HG03103 (cell line): ENCODE data around the gene CALN1.

Source experiments
- ATAC-seq: cut with Tn5 transposase; IDR thresholded peaks from one replicate; pipeline ENCODE4 v1.9.1; 2021; ENCODE audit warnings: low read depth; ENCODE audit not compliant: unreplicated experiment

The CALN1 gene

GRCh38 chr7:72275382-72276070 is 136.6 kb downstream of the CALN1 start:
- ATAC-seq: no peak

- ATAC-seq: no peak
These were observed 139.7 kb downstream of the CALN1 start for GRCh38 chr7:72272479-72272878.

- ATAC-seq: no peak
These were observed 143.3 kb downstream of the CALN1 start for GRCh38 chr7:72268796-72269195.

- no peak for ATAC-seq
These were observed 144.0 kb downstream of the CALN1 start for GRCh38 chr7:72268090-72268489.

GRCh38 chr7:72267291-72267800 is 144.8 kb downstream of the CALN1 start:
- ATAC-seq: no peak

GRCh38 chr7:72266771-72267170 is 145.4 kb downstream of the CALN1 start:
- ATAC-seq: no peak

GRCh38 chr7:72265071-72265904 is 146.8 kb downstream of the CALN1 start:
- ATAC-seq: no peak

- ATAC-seq: no peak
These were observed 151.7 kb downstream of the CALN1 start for GRCh38 chr7:72260406-72260805.

- no peak for ATAC-seq
These were observed 154.1 kb downstream of the CALN1 start for GRCh38 chr7:72258074-72258473.

GRCh38 chr7:72254455-72254854 is 157.7 kb downstream of the CALN1 start:
- no peak for ATAC-seq

GRCh38 chr7:72249106-72249505 is 163.0 kb downstream of the CALN1 start:
- no peak for ATAC-seq

GRCh38 chr7:72244826-72245398 is 167.2 kb downstream of the CALN1 start:
- ATAC-seq: no peak

GRCh38 chr7:72243329-72243728 is 168.8 kb downstream of the CALN1 start:
- no peak for ATAC-seq

GRCh38 chr7:72235351-72235750 is 176.8 kb downstream of the CALN1 start:
- no peak for ATAC-seq

- no peak for ATAC-seq
These were observed 178.1 kb downstream of the CALN1 start for GRCh38 chr7:72234086-72234485.

GRCh38 chr7:72230281-72230680 is 181.9 kb downstream of the CALN1 start:
- ATAC-seq: no peak

GRCh38 chr7:72223351-72223750 is 188.8 kb downstream of the CALN1 start:
- no peak for ATAC-seq

- ATAC-seq: no peak
These were observed 190.0 kb downstream of the CALN1 start for GRCh38 chr7:72222136-72222535.

- ATAC-seq: no peak
These were observed 192.6 kb downstream of the CALN1 start for GRCh38 chr7:72219500-72219899.

GRCh38 chr7:72217151-72217550 is 195.0 kb downstream of the CALN1 start:
- no peak for ATAC-seq

- no peak for ATAC-seq
These were observed 198.4 kb downstream of the CALN1 start for GRCh38 chr7:72213769-72214168.
